ENCODE results near the gene TET2.

DNA sequence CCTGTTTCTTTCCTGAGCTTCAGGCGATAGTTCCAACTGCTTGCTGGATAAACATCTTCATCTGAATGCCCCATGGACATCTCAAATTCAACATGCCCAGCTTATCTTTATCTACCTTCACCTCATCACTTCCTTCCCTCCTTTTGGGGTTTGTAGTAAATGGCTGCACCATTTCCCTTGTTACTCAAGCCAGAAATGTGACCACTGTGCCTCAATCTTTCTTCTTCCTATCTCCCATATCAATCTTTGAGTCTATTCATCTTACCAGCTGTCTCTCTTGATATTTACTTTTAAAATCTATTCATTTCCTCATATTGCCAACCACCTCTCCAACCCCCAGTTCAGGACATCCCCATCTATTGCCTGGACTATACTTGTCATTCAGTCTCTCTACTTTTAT lies 171.8 kb downstream of the TET2 start:
- TF ChIP-seq POLR2A (IDR thresholded peaks at IDR 0.05) = no peak
- TF ChIP-seq, protein P1, sequence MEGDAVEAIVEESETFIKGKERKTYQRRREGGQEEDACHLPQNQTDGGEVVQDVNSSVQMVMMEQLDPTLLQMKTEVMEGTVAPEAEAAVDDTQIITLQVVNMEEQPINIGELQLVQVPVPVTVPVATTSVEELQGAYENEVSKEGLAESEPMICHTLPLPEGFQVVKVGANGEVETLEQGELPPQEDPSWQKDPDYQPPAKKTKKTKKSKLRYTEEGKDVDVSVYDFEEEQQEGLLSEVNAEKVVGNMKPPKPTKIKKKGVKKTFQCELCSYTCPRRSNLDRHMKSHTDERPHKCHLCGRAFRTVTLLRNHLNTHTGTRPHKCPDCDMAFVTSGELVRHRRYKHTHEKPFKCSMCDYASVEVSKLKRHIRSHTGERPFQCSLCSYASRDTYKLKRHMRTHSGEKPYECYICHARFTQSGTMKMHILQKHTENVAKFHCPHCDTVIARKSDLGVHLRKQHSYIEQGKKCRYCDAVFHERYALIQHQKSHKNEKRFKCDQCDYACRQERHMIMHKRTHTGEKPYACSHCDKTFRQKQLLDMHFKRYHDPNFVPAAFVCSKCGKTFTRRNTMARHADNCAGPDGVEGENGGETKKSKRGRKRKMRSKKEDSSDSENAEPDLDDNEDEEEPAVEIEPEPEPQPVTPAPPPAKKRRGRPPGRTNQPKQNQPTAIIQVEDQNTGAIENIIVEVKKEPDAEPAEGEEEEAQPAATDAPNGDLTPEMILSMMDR (IDR thresholded peaks at IDR 0.05) = no peak
